ENCODE data around the gene SEL1L3.

SEL1L3 gene

DNA sequence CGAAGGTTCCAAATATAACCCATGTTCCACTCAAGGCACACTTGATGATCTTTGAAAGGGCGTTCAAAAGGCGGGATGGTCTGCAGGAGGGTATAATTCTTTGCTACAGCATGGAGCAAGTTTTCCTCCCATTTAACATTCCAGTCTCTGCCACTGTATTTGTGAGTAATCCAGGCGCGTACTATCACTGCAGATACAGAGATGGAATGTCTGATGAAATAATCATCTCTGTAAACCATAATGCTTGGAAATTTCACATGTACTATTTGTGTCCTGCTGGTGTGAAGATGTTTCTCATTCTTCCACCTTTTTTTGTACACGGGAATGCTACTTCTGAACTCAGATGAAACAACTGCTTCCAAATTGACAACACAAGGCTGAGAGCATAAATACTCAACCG, 15.5 kb downstream of the SEL1L3 start:
- DNase-seq (ENCODE audit: low spot score), result no peak

DNA sequence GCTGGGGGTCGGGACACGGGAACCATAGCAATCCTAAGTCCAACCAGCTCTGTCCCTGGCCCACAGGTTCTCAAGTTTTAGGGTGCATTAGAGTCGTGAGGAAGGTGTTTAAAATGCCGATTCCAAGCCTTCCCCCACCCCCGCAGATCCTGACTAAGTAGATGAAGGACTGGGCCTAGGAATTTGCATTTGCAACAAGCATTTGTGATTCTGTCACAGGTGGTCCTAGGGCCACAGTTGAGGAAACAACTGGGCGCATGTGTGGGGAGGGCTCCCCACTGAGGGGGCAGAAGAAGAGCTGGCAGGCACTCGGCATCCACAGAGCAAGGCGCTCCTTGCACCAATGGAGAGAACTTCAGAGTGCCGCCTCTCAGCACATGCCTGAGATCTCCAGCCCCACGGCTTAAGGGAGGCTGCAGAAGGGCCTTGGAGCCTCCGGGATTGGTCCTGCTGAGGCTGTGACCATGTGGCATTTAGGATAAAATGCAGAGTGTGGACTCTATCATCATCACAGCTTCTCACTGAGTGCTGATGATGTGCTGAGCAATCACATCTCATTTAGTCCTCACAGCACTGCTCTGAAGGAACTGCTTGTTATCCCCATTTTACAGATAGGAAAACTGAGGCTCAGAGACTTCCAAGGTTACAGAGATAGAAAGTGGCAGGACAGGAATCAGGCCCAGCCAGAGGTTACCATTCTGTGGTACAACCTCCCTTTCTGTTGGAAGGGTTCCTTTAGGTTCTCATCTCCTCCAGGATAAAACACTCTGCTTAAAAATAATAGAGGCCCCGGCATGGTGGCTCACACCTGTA, 16.7 kb downstream of the SEL1L3 start:
- DNase-seq (ENCODE audit: low spot score), result no peak

DNA sequence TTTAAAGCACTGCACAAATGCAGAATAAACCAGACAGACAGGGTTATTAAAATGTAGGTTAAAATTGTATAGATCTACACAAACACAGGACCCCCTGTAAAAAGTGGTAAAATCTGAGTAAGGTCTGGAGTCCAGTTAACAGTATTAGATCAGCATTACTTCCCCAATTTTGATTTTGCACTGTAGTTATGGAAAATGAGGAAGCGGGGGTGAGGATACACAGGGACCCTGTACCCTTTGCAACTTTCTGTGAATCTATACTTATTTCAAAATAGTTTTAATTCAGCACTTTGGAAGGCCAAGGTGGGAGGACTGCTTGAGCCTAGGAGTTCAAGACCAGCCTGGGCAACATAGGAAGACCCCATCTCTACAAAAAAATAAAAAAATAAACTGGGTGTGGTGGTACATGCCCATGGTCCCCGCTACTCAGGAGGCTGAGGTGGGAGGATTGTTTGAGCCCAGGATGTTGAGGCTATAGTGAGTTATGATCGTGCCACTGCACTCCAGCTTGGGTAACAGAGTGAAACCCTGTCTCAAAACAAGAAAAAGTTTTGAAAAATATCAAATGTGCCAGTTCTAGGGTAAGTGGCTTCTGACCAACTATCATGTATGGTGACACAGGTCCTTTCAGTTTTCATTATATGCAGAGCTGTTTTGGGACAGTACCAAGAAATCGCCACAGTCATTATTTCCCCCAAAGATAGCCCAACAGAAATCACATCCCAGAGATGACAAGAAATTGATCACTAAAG, 17.7 kb downstream of the SEL1L3 start:
- DNase-seq (ENCODE audit: low spot score), result no peak

DNA sequence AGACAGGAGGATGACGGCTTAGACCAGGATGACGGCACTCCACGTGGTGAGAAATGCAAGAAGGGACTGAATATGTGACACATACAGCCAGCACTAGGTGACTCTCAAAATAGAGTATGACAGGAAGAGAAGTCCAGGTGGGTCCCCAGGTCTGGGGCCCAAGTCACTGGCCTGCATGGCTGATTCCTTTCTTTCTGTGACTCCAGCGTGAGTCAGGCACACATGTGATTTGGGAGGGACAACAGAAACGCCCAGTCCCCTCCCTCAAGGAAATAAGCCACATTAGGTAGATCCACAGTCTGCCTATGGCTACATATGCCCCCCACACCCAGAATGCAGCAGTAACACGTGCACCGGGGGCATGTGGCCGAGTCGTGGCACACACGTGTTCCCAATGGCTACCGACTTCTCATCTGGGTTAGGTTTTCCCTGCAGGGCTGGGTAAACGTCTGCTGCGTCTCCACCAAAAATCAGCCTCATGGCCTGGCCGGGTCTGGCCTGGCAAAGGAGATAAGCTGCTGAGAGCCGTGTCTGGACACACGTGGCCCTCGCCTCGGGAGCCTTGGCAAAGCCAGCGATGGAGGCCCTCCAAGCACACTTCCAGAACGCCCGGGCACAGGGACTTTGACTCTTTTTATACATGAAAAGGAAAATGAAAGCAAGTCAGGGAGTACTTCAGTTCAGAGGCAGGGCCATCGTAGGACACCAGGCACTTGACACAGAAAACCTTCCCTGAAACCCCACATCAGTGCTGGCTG, 19.3 kb downstream of the SEL1L3 start:
- no peak for DNase-seq (ENCODE audit: low spot score)

DNA sequence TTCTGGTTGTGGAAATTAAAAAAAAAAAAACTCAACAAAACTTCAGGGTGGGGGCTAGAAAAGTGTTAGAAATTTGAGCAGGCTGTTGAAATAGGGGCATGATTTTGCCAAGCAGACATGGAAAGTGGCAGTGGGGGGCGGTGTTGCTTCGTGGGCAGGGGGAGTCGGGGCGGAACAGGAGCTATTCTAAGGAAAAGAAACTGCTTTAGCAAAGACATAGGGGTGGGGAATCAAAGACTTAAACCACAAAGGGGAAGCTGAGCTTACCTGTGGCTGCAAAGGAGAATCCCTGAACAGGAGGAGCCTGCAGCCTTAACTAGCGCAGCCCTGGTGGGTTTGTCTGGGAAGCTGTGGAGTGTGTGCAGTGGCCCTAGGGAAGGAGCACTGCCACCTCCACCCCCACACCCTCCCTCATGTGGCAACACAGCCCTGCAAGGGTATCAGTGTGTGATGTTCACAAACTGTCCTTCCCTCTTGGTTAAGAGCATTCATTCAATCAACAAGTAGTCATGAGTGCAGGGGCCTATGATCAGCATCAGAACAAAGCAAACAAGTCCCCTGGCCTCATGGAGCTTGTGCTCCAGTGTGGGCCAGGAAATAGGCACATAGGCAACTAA, 20.5 kb downstream of the SEL1L3 start:
- no peak for DNase-seq (ENCODE audit: low spot score)

DNA sequence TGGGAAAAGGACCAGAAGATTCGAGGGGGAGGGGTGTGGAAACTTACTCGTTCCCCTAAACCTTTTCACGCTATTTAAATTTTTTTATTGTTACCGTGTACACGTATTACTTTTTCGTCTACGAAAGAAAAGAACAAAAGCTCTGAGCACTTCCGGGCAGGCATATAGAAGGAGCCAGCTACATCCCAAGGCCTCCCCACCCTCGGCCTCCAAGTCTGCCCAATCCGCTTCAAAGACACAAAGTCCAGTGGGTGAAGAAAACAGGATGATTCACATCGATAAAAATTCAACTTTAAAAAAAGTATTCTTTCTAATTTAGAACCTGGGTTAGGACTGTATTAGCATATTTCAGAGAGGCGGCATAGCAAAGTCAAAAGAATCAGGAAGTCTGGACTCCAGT, 23.1 kb downstream of the SEL1L3 start:
- DNase-seq (ENCODE audit: low spot score), result no peak

DNA sequence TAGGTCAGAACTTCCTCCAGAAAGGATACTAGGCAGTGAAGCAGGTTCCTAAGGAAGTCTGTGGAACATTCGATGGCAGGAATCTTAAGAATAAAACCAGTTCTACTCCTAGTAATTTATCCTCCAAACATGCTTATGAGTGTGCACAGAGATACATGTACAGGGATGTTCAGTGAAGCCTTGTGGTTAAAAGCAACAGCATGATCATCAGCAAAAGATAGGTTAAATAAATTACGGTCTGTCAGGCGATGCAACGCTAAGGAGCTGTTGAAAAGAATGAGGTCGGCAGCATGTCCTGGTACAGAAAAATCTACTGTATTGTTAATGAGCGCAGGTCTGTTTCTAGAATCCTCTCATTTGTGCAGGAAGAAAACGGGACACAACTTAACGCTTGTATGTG, 23.6 kb downstream of the SEL1L3 start:
- no peak for DNase-seq (ENCODE audit: low spot score)

DNA sequence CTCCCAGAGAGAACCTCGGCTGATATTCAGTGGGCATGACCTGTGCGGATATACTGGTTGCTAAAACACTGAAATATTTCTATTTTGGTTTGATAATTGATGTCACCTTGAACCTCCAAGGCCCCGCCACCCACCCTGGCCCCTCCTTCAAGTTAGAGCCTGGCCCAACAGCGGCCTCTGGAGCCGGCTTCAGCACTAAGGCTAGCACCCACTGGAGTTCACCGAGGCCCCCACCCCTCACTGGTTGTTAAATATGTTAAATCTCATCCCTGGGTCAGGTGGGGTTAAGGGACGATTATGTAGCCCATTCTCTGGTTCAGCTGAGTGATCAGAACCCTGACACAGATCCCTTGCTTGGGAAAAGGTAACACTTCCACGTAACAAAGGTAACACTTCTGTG, 24.3 kb downstream of the SEL1L3 start:
- DNase-seq (ENCODE audit: low spot score), result no peak

DNA sequence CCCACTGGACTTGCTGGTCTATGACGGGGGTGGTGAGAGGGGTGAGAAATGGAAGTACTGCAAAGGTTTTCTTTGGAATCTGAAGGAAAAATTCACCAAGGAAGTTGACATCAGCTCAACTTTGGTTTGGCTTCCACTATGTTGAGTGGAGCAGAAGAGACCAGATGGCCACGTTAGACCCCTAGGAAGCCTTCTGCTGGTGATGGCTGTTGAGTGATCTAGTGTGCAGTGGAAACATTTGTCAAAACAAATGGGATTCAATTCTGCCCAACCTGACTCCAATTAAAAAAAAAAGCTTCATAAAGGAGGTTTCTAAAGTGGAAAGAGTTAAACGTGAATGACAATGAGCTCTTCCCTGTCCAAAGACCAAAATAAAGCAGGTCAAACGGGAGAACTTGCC, 25.7 kb downstream of the SEL1L3 start:
- DNase-seq (ENCODE audit: low spot score), result no peak

DNA sequence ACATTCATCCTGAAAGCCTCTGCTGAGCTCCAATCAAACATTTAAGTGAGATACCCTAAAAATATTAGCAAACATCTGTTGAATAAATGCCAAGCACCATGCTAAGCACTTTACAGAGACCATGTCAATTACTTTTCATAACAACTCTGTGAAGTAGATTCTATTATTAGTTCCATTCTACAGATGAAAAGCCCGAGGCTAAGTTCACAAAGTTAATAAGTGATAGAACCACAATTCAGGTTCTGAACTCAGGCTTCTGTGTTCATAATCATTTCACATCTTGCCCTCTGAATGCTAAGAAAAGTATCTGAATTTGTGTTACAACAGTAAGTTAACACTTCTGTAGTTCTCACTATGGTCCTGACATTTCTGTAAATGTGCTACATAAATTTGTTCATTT, 27.4 kb downstream of the SEL1L3 start:
- DNase-seq (ENCODE audit: low spot score), result no peak

DNA sequence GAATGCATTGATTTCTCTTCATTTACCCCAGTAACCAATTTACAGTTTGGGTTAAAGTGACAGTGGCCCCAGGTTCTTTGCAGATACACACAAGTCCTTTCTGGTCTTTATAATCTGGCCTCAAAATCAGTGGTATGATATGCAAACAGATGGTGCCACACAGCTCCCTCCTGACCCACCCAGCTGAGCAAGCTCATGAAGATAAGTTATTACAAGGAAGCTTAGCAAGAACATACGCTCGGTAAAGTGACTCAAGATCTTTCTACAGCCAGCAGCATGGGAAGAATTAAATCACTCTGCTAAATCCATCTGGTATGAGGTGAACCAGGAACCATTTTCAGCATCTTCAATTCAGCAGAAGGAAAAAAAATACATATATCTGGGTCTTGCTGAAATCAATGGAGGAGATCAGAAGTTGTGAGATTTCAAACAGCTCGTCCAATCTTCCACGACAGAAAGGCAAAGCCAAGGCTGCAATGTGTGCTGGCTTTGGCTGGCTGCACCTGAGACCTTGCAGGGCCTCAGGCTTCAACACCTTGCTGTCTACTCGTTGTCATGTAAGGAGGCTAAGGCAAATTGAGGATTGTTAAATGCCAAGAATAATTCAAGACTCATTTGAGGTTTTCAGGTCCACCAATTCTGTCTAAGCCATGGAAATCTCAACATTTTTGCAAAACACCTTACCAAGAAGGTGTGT, 28.2 kb downstream of the SEL1L3 start:
- no peak for DNase-seq (ENCODE audit: low spot score)

DNA sequence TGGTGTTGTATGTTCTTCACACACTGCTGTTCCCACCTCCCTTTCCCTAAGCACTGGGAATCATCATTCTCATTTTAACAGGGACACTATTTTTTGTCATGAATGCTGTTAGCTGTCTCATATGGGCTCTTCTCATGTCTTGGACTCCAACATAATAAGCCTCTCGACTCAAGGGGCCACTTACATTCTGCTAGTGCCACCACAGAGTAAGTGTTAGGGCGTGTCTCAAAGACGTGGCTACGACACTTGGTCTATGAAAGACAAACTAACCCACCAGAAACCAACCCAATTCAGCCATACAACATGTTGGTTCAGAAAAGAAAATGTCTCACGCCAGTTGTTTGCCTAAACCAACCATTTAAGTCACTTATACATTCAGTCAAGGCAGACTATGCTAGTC, 32.2 kb downstream of the SEL1L3 start:
- no peak for DNase-seq (ENCODE audit: low spot score)

DNA sequence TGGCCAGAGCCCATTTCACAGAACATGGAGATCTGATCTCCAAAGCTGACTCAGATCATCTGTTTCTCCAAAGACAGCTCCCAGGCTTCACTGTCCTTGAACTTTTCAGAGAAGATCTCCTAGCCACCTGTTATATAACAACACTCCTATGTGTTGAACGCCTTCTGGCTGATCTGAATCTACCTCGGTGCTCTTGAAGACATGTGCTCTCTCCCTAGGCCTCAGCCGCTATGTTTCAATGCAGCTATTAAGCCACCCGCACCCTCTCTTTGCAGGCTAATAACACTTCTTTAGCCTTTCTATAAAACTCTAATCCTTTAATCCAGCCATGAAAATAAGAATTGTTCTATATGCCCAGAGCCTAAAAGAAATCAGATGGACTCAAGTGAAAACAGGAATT, 34.9 kb downstream of the SEL1L3 start:
- no peak for DNase-seq (ENCODE audit: low spot score)

DNA sequence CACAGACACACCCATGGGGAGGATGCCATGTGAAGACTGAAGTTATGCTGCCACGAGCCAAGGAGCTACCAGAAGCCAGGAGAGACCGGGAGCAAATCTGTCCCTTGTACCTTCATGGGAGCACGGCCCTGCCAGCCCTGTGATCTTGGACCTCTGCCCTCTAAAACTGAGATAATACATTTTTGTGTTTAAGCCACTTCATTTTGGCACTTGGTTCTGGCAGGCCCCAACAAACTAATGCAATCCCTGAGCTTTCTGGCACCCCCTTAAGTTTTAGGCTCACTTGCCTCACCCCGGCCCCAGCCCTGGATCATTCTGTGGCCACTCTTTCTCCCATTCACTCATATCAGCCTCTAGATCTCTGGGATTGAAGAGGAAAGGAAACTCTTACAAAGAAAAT, 35.4 kb downstream of the SEL1L3 start:
- DNase-seq (ENCODE audit: low spot score), result no peak

DNA sequence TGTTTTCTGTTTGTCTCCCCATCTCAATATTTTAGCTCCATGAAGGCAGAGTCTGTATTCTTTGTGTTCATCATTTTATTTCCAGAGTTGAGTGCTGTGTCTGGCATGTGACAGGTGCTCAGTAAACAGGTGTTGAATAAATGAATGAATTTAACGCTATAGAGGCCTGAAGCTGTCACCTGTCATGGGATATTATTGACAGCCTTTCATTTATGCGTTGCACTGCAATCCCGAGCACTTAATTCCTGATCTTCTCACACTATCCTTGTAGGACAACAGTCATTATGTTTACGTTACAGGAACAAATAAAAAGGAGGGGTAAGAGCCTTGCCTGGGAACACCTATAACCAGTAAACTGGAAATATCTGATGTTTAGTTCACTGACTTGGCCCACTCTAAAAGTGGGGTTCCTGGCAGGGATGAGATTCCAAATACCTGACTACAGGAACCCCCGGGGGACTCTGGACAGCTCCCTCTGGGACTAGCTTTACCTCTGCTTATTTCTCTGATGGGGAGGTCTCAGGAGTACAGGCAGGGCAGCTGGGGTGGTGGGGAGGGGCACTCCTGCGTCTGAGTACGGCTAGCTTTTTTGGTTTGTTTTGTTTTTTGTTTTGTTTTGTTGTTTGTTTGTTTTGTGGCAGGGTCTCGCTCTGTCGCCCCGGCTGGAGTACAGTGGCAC, 36.6 kb downstream of the SEL1L3 start:
- no peak for DNase-seq (ENCODE audit: low spot score)

DNA sequence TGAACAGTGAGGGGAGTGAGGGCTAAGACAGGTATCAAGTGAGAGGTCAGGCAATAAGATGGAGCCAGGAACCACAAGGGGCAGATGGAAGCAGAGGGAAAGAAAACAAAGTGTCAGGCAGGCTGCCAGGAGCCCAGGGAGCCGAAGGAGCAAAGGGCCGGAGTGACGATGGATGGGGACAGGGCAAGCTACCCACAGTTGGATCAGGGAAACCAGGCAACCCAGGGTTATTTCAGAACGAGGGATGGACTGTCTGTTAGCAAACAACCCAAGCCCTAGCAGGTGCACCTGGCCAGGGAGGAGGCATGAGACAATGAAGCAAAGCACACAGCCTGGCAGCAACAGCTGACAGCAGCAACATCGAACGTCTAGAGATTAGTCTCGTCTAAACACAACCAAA, 39.2 kb downstream of the SEL1L3 start:
- DNase-seq (ENCODE audit: low spot score), result no peak

DNA sequence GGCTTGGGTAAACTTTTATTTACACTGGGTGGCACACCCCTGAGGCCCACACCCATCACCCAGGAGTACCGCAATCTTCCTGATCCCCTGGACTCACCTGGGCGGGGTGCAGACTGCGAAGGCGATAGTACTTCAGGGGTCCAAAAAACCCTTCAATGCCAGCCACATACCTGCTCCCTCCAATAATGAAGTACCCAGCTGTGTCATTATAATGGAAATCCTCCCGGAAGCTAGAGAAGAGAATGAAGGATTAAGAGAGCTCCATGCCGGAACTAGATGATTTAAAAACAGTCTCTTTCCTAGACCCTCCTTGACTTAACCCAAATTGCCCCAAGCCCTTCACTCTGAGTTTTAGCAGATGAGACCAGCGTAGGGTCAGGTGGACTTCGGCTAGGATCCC, 40.9 kb downstream of the SEL1L3 start:
- DNase-seq (ENCODE audit: low spot score), result no peak

DNA sequence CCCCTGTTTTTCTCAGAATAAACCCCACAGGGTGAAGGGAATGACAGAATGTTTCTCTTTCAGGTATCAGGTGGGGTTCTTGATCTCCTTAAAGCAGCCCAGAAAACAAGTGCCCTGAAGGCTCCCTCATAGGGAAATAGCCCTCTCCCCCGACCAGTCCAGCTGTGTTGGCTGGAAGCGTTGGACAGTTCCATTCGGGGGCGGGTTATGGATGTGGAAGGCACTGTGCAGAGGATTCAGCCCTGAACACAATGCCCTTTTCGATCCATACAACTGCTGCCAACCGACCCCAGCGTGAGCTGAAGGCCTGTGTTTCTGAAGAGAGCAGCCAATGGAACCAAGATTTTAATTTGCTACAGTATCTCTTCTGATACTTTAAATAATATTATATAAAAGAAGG, 41.5 kb downstream of the SEL1L3 start:
- DNase-seq (ENCODE audit: low spot score), result no peak

DNA sequence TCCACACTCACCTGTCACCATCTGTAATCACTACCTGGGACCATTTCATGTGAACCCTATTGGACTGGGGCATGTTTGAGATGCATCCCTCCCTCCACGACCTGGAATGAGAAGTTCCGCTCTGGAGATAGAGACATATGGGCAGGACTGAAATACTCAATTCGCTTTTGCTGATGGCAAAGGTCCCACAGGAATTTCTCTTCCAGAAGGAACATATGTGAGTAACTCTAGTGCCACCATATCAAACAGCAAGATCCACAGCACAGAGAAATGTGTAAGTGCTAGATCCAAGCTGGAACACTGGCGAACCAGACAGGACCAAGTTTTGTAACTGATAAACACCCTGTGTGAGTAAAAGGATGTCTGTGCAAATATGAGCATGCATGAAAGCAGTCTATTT, 43.9 kb downstream of the SEL1L3 start:
- DNase-seq (ENCODE audit: low spot score), result no peak

DNA sequence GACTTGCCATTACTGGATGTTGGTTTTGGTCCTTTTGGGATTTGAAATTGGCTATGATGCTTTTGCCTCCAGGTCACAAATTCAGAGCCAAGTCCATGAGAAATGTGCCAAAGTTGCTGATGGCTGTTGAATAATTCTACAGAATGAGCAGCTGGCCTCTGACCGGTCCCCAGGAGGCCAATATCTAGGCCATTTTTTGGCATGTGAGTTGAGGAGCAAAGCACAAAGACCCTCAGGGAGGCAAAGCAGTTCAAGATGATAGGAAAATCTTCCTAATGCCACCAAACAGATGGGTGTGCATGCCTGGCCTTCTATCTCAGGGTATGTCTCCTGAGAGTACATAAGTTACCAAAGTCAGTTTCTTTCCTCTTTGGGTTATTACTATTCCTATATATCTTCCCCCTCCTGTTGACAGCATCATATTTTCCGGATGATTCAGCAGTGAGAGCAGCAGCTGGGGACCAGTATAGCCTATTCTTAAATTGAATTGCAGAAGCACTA, 44.4 kb downstream of the SEL1L3 start:
- DNase-seq (ENCODE audit: low spot score), result no peak

DNA sequence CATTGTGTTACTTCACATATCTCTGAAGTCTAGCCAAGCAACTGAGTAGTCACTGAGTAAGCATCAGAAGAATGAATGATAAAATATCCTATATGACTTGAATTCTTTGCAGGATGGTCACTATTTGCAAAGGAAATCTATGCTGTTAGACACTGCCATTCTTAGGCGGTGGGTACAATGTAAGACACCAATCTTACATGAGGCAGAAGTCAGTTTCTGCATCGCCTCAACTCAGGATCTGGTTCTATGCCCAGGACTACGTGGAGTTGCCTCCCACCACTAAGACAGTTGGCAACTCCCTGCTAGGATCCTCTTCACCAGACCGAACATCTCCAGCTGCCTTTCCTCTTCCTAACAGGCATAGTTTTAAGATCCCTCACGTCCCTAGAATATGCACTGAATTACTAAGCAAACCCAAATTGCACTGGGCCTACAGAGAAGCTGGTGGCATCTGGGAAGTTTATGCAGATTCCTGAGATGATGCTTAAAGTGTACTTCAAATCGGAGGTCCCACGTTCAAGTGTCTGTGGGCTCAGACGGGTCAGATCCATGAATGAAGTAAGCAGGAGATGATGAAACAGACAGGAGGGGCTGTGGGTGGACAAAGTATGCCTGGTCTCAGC, 45.6 kb downstream of the SEL1L3 start:
- no peak for DNase-seq (ENCODE audit: low spot score)
